SU-DHL-6 (cell line): Measurements from ENCODE around the gene MMAA.

ENCODE experiments used
- H2AFZ ChIP-seq: fragments of 200-600 bp; sonication (generic); 2 replicates; pipeline ENCODE4 v1.6.1; 2014; ENCODE audit warnings: low read depth, mild to moderate bottlenecking, moderate library complexity, mixed read lengths, antibody characterized with exemption, low read length; ENCODE audit not compliant: severe bottlenecking
- H3F3A ChIP-seq: fragments of 200-600 bp; shearing (Covaris generic); 2 replicates; pipeline ENCODE4 v1.6.0; 2016; ENCODE audit warnings: antibody characterized with exemption, mild to moderate bottlenecking; ENCODE audit not compliant: insufficient read depth
- H3K27ac ChIP-seq: fragments of 200-600 bp; sonication (generic); 2 replicates; pipeline ENCODE4 v1.5.1; 2016; ENCODE audit warnings: low read depth, mild to moderate bottlenecking, low read length, moderate library complexity, mixed read lengths
- H3K27me3 ChIP-seq: fragments of 200-600 bp; sonication (generic), shearing (Covaris generic); 2 replicates; pipeline ENCODE4 v1.6.0; 2014; ENCODE audit warnings: mild to moderate bottlenecking, low read length
- H3K36me3 ChIP-seq: fragments of 200-600 bp; sonication (generic); 2 replicates; pipeline ENCODE4 v1.6.1; 2014; ENCODE audit warnings: mild to moderate bottlenecking, low read length, mixed read lengths
- H3K4me2 ChIP-seq: fragments of 300-600, 200-600 bp; shearing (Covaris generic), sonication (generic); 2 replicates; pipeline ENCODE4 v1.6.0; 2014; ENCODE audit warnings: low read length, low read depth, mild to moderate bottlenecking; ENCODE audit not compliant: poor library complexity, severe bottlenecking
- H3K4me3 ChIP-seq: fragments of 200-600 bp; sonication (generic); 2 replicates; pipeline ENCODE4 v1.5.1; 2014; ENCODE audit warnings: antibody characterized with exemption, low read length, mild to moderate bottlenecking, mixed read lengths; ENCODE audit not compliant: insufficient read depth, poor library complexity, severe bottlenecking
- H3K79me2 ChIP-seq: fragments of 200-600 bp; sonication (generic); 2 replicates; pipeline ENCODE4 v1.6.1; 2014; ENCODE audit warnings: mild to moderate bottlenecking, low read length, moderate library complexity; ENCODE audit not compliant: insufficient read depth
- H3K9ac ChIP-seq: fragments of 200-600 bp; sonication (generic); 2 replicates; pipeline ENCODE4 v1.7.0; 2014; ENCODE audit warnings: mild to moderate bottlenecking, low read length
- H3K9me2 ChIP-seq: fragments of 200-600 bp; sonication (generic); replicated peaks from 2 replicates; pipeline ENCODE4 v1.6.1; 2014; ENCODE audit warnings: low read length; ENCODE audit not compliant: insufficient read depth
- H3K9me3 ChIP-seq: fragments of 200-600 bp; sonication (generic); 2 replicates; pipeline ENCODE4 v1.6.1; 2014; ENCODE audit warnings: low read length, mixed read lengths; ENCODE audit not compliant: insufficient read depth
- H4K20me1 ChIP-seq: fragments of 200-600 bp; sonication (generic); 2 replicates; pipeline ENCODE4 v1.6.1; 2014; ENCODE audit warnings: low read depth, mild to moderate bottlenecking, antibody characterized with exemption, low read length, moderate library complexity, mixed read lengths
- CTCF ChIP-seq: fragments of 200-600 bp; sonication (generic); IDR thresholded peaks from one replicate; pipeline ENCODE4 v1.5.1; 2017; ENCODE audit warnings: antibody characterized with exemption, mild to moderate bottlenecking, low read length, moderate library complexity; ENCODE audit not compliant: insufficient read depth, poor library complexity, severe bottlenecking
- EZH2phosphoT487 ChIP-seq: fragments of 200-600 bp; sonication (generic), shearing (Covaris generic); conservative IDR thresholded peaks from 2 replicates; pipeline ENCODE4 v1.6.1; 2018; ENCODE audit warnings: mild to moderate bottlenecking, antibody characterized with exemption, low read length, moderate library complexity, mixed read lengths

Gene MMAA

GRCh38 chr4:145625677-145626622, 6.8 kb downstream of the MMAA start:
- no peaks in the 10 kb centered on the region for H3K9me2 ChIP-seq
- no peak overlapping the region for H3K4me3 ChIP-seq
- peaks cover 5% of the 10 kb centered on the region; the same call in 1 of the 2 replicates for H3K9me3 ChIP-seq
- no peaks in the 10 kb centered on the region for H3K79me2 ChIP-seq
- H3K27ac ChIP-seq: no peak overlapping the region
- no peak overlapping the region for H2AFZ ChIP-seq
- no peak for TF ChIP-seq EZH2phosphoT487
- no peak overlapping the region for H3K9ac ChIP-seq
- H3K36me3 ChIP-seq: no peaks in the 10 kb centered on the region
- H3F3A ChIP-seq: no peaks in the 10 kb centered on the region
- no peaks in the 10 kb centered on the region for H3K27me3 ChIP-seq
- H4K20me1 ChIP-seq: no peaks in the 10 kb centered on the region
- no peak overlapping the region for H3K4me2 ChIP-seq

DNA sequence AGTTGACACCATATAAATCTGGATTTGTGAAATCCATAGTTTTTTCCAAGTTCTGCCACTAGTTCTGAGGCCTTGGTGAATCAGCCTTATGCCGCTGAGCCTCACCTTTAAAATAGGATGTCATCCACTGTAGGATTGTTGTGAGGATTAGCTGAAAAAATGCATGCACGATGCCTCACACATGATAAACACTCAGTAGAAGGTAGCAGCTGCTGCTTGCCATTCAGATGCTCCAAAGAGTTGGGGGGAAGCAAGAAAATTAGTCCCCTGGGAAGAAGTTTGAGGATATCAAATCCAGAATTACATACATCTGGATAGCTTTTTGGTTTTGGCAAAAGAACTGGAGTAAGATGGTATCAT, 7.4 kb downstream of the MMAA start:
- Histone ChIP-seq H3F3A (no peaks in the 10 kb centered on the region), H3K9me2 (no peaks in the 10 kb centered on the region), H3K9ac (no peak overlapping the region), H3K4me2 (no peak overlapping the region), H3K79me2 (no peaks in the 10 kb centered on the region), H3K9me3 (peaks cover 5% of the 10 kb centered on the region; the same call in 1 of the 2 replicates), H3K36me3 (no peaks in the 10 kb centered on the region), H3K27me3 (no peaks in the 10 kb centered on the region), H2AFZ (no peak overlapping the region), H4K20me1 (no peaks in the 10 kb centered on the region), H3K4me3 (no peak overlapping the region), H3K27ac (no peak overlapping the region)
- TF ChIP-seq EZH2phosphoT487 (no peak), CTCF (no peak)

- no peak overlapping the region for H3K4me3 ChIP-seq
- no peaks in the 10 kb centered on the region for H3K27me3 ChIP-seq
- H3K9me3 ChIP-seq: no peaks in the 10 kb centered on the region
- H3K9me2 ChIP-seq: no peaks in the 10 kb centered on the region
- H3K9ac ChIP-seq: no peak overlapping the region
- H3K79me2 ChIP-seq: no peaks in the 10 kb centered on the region
- H2AFZ ChIP-seq: no peak overlapping the region
- H3K27ac ChIP-seq: no peak overlapping the region
- H3K4me2 ChIP-seq: no peak overlapping the region
- H3F3A ChIP-seq: no peaks in the 10 kb centered on the region
- H4K20me1 ChIP-seq: no peaks in the 10 kb centered on the region
- TF ChIP-seq EZH2phosphoT487 (no peak), CTCF (no peak)
- H3K36me3 ChIP-seq: no peaks in the 10 kb centered on the region
Measured at GRCh38 chr4:145635117-145635516, 15.9 kb downstream of the MMAA start.

DNA sequence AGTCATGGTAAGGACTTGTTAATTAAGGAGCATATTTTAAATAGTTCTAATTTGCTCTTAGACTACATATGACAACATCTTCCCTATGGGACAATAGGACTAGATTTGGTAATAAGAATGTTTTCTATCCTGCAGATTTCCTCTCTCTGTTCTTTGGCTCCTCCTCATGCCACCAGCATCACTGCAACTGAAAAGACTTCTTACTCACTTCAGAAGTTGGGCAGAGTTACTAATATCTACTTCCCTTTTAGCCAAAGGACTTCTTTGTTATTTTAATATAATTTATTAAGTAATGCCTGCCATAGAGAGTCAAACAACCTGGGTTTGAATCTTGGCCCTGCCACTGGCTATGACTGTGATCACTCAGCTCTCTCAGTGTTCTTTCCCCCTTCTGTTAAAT, 16.4 kb downstream of the MMAA start:
- H2AFZ ChIP-seq: no peak overlapping the region

More for the DNA sequence above, 16.4 kb downstream of the MMAA start:
- TF ChIP-seq EZH2phosphoT487 (no peak), CTCF (no peak)
- no peaks in the 10 kb centered on the region for H3K27me3 ChIP-seq
- H3K9ac ChIP-seq: no peak overlapping the region
- no peak overlapping the region for H3K4me3 ChIP-seq
- H3K79me2 ChIP-seq: no peaks in the 10 kb centered on the region
- no peaks in the 10 kb centered on the region for H3K9me2 ChIP-seq
- no peaks in the 10 kb centered on the region for H3F3A ChIP-seq
- no peaks in the 10 kb centered on the region for H3K36me3 ChIP-seq
- H3K9me3 ChIP-seq: no peaks in the 10 kb centered on the region
- H3K4me2 ChIP-seq: no peak overlapping the region
- no peaks in the 10 kb centered on the region for H4K20me1 ChIP-seq
- H3K27ac ChIP-seq: no peak overlapping the region
